Measurements from ENCODE around the gene NCL. TPM values are rescaled to one million over a fixed set of nuclear protein-coding genes. Genes with fewer than 3 reads are reported as not detected.
"Not testable (repeated sequence)": the region's sequence is repeated elsewhere in the genome, so short reads cannot be mapped to it uniquely, and the experiment has no call there.

The NCL gene
- total RNA-seq, 1 donor from 2014 or later = 588 TPM

GRCh38 chr2:231433990-231434389, 30.3 kb downstream of the NCL start:
- Mint-ChIP-seq H3K27me3 (no peaks in the 10 kb centered on the region), H3K9me3 (ENCODE audit: low read depth) (peaks cover 17% of the 10 kb centered on the region), H3K27ac (no peak overlapping the region), H3K4me1 (ENCODE audit: low read depth) (peaks cover 4% of the 10 kb centered on the region), H3K4me3 (ENCODE audit: low read depth) (no peak overlapping the region), H3K36me3 (ENCODE audit: insufficient read depth) (peaks cover 2% of the 10 kb centered on the region)
- no peak for DNase-seq (ENCODE audit: low spot score, unreplicated experiment)
- no peak for TF ChIP-seq CTCF (IDR thresholded peaks at IDR 0.05; ENCODE audit: unreplicated experiment)

GRCh38 chr2:231431606-231432005, 32.7 kb downstream of the NCL start:
- peaks cover 4% of the 10 kb centered on the region for H3K4me1 Mint-ChIP-seq (ENCODE audit: low read depth)
- no peak overlapping the region for H3K4me3 Mint-ChIP-seq (ENCODE audit: low read depth)
- no peak for TF ChIP-seq CTCF (IDR thresholded peaks at IDR 0.05; ENCODE audit: unreplicated experiment)
- no peaks in the 10 kb centered on the region for H3K27me3 Mint-ChIP-seq
- H3K27ac Mint-ChIP-seq = no peak overlapping the region
- H3K36me3 Mint-ChIP-seq (ENCODE audit: insufficient read depth) = peaks cover 2% of the 10 kb centered on the region
- H3K9me3 Mint-ChIP-seq (ENCODE audit: low read depth) = peaks cover 17% of the 10 kb centered on the region
- no peak for DNase-seq (ENCODE audit: low spot score, unreplicated experiment)

- peaks cover 17% of the 10 kb centered on the region for H3K9me3 Mint-ChIP-seq (ENCODE audit: low read depth)
- H3K27ac Mint-ChIP-seq; H3K4me3 Mint-ChIP-seq (ENCODE audit: low read depth); H3K36me3 Mint-ChIP-seq (ENCODE audit: insufficient read depth); DNase-seq (ENCODE audit: low spot score, unreplicated experiment); H3K27me3 Mint-ChIP-seq; H3K4me1 Mint-ChIP-seq (ENCODE audit: low read depth): not testable (repeated sequence)
Observed at GRCh38 chr2:231430437-231430836, 33.8 kb downstream of the NCL start.

- Mint-ChIP-seq H3K27ac (no peak overlapping the region), H3K4me3 (ENCODE audit: low read depth) (no peak overlapping the region), H3K4me1 (ENCODE audit: low read depth) (peaks cover 4% of the 10 kb centered on the region)
Observed at GRCh38 chr2:231429901-231430300, 34.4 kb downstream of the NCL start.

GRCh38 chr2:231429152-231429551, 35.1 kb downstream of the NCL start:
- DNase-seq (ENCODE audit: low spot score, unreplicated experiment) = no peak
- no peak overlapping the region for H3K4me3 Mint-ChIP-seq (ENCODE audit: low read depth)
- no peak overlapping the region for H3K27ac Mint-ChIP-seq
- TF ChIP-seq CTCF (IDR thresholded peaks at IDR 0.05; ENCODE audit: unreplicated experiment) = no peak
- peaks cover 4% of the 10 kb centered on the region for H3K4me1 Mint-ChIP-seq (ENCODE audit: low read depth)
- peaks cover 17% of the 10 kb centered on the region for H3K9me3 Mint-ChIP-seq (ENCODE audit: low read depth)
- H3K27me3 Mint-ChIP-seq = peaks cover 2% of the 10 kb centered on the region
- peaks cover 2% of the 10 kb centered on the region for H3K36me3 Mint-ChIP-seq (ENCODE audit: insufficient read depth)

More at GRCh38 chr2:231429901-231430300, 34.4 kb downstream of the NCL start:
- Mint-ChIP-seq H3K9me3 (ENCODE audit: low read depth) (peaks cover 17% of the 10 kb centered on the region), H3K36me3 (ENCODE audit: insufficient read depth) (peaks cover 2% of the 10 kb centered on the region), H3K27me3 (peaks cover 2% of the 10 kb centered on the region)
- no peak for DNase-seq (ENCODE audit: low spot score, unreplicated experiment)
- TF ChIP-seq CTCF (IDR thresholded peaks at IDR 0.05; ENCODE audit: unreplicated experiment) = no peak

GRCh38 chr2:231427116-231427515, 37.2 kb downstream of the NCL start:
- no peak overlapping the region for H3K4me3 Mint-ChIP-seq (ENCODE audit: low read depth)
- no peak for DNase-seq (ENCODE audit: low spot score, unreplicated experiment)
- no peak overlapping the region for H3K27ac Mint-ChIP-seq
- no peak for TF ChIP-seq CTCF (IDR thresholded peaks at IDR 0.05; ENCODE audit: unreplicated experiment)
- H3K9me3 Mint-ChIP-seq (ENCODE audit: low read depth) = peaks cover 17% of the 10 kb centered on the region
- H3K27me3 Mint-ChIP-seq = peaks cover 2% of the 10 kb centered on the region
- H3K36me3 Mint-ChIP-seq (ENCODE audit: insufficient read depth) = peaks cover 2% of the 10 kb centered on the region
- peaks cover 4% of the 10 kb centered on the region for H3K4me1 Mint-ChIP-seq (ENCODE audit: low read depth)

All from progenitor cell of endocrine pancreas (in vitro differentiated cells).